Fibroblast of lung (primary cell): ENCODE data around the gene ELAVL2. TPM values are rescaled to one million over a fixed set of nuclear protein-coding genes. Genes with fewer than 3 reads are reported as not detected.

ENCODE experiments used
- DNase-seq, 2 donors: peaks; one replicate each; pipeline versions ENCODE4 v3.0.0 to v3.0.0-alpha.2; 2010; ENCODE audit warnings: low read depth in 2 of 2
- H2AFZ ChIP-seq: 2 replicates; pipeline ENCODE4 v1.5.1; 2012; ENCODE audit warnings: low read length, control low read depth, inconsistent platforms
- H3K27ac ChIP-seq: 2 replicates; pipeline ENCODE4 v1.5.1; 2011; ENCODE audit warnings: low read length, control low read depth; ENCODE audit not compliant: insufficient read depth
- H3K27me3 ChIP-seq: 2 replicates; pipeline ENCODE4 v1.5.1; 2011; ENCODE audit warnings: mild to moderate bottlenecking, low read length; ENCODE audit not compliant: control insufficient read depth, insufficient read depth
- H3K36me3 ChIP-seq: 2 replicates; pipeline ENCODE4 v1.5.1; 2011; ENCODE audit warnings: low read length; ENCODE audit not compliant: control insufficient read depth, insufficient read depth
- H3K4me1 ChIP-seq: 2 replicates; pipeline ENCODE4 v1.5.1; 2011; ENCODE audit warnings: low read length; ENCODE audit not compliant: control insufficient read depth, insufficient read depth; ENCODE audit errors: extremely low read depth
- H3K4me2 ChIP-seq: 2 replicates; pipeline ENCODE4 v1.5.1; 2011; ENCODE audit warnings: low read length, control low read depth; ENCODE audit not compliant: insufficient read depth; ENCODE audit errors: extremely low read depth
- H3K4me3 ChIP-seq, 4 experiments: fragments of 200-600 bp in 1 of 4; sonication (generic) in 1 of 4; replicated peaks in 1 of 4; 2 replicates each; pipeline ENCODE4 v1.5.1; 2011 to 2016; ENCODE audit warnings: low read length in 4 of 4, low read depth in 3 of 4, mild to moderate bottlenecking in 3 of 4, control low read depth in 2 of 4, inconsistent platforms in 1 of 4, mixed read lengths in 1 of 4; ENCODE audit not compliant: insufficient read depth in 1 of 4; ENCODE audit errors: control extremely low read depth in 1 of 4
- H3K79me2 ChIP-seq: 2 replicates; pipeline ENCODE4 v1.5.1; 2012; ENCODE audit warnings: mild to moderate bottlenecking, low read length, inconsistent platforms; ENCODE audit not compliant: control insufficient read depth, insufficient read depth
- H3K9ac ChIP-seq: 2 replicates; pipeline ENCODE4 v1.5.1; 2011; ENCODE audit warnings: mild to moderate bottlenecking, low read length, control low read depth; ENCODE audit not compliant: insufficient read depth
- H3K9me3 ChIP-seq: 2 replicates; pipeline ENCODE4 v1.5.1; 2012; ENCODE audit warnings: low read depth, low read length; ENCODE audit not compliant: control insufficient read depth, insufficient read depth
- H4K20me1 ChIP-seq: 2 replicates; pipeline ENCODE4 v1.5.1; 2011; ENCODE audit warnings: low read length; ENCODE audit not compliant: control insufficient read depth, insufficient read depth; ENCODE audit errors: extremely low read depth
- EZH2 ChIP-seq: IDR thresholded peaks from 2 replicates; pipeline ENCODE4 v1.5.1; 2012; ENCODE audit warnings: low read length, control low read depth, mild to moderate bottlenecking; ENCODE audit errors: missing control alignments
- polyA plus RNA-seq, 2 donors: library from polyadenylated mRNA; depleted of rRNA in 1 of 2; stranded (reverse) in 1 of 2; unstranded in 1 of 2; fragments of >200 nt; gene quantifications; 2 replicates each; pipeline ENCODE4 v1.2.1, GENCODE V29; 2011 to 2012; ENCODE audit warnings: missing spikeins in 1 of 2
- total RNA-seq: library from RNA; depleted of rRNA; stranded (reverse); fragments of >200 nt; gene quantifications from 2 replicates; pipeline ENCODE4 v1.2.1, GENCODE V29; 2014
- TF ChIP-seq, protein P1 (sequence below), 2 donors: IDR thresholded peaks in 1 of 2; conservative IDR thresholded peaks in 1 of 2; 1 replicate in 1 of 2; 2 replicates in 1 of 2; pipeline ENCODE4 v1.5.1; 2011 to 2012; ENCODE audit warnings: low read length in 2 of 2, control low read depth in 1 of 2, inconsistent platforms in 1 of 2, low read depth in 1 of 2, mild to moderate bottlenecking in 1 of 2

The ELAVL2 gene
- total and polyA plus RNA-seq, 2 donors (not counting 1 experiment from before 2014, with no cell fraction given) = under 0.01 to 0.03 TPM

GRCh38 chr9:23702311-23702922, 123.6 kb downstream of the ELAVL2 start:
- no peaks in the 10 kb centered on the region for H3K36me3 ChIP-seq
- H3K27ac ChIP-seq = no peak overlapping the region
- H3K9ac ChIP-seq = no peak overlapping the region
- H3K27me3 ChIP-seq = no peaks in the 10 kb centered on the region
- TF ChIP-seq, protein P1, sequence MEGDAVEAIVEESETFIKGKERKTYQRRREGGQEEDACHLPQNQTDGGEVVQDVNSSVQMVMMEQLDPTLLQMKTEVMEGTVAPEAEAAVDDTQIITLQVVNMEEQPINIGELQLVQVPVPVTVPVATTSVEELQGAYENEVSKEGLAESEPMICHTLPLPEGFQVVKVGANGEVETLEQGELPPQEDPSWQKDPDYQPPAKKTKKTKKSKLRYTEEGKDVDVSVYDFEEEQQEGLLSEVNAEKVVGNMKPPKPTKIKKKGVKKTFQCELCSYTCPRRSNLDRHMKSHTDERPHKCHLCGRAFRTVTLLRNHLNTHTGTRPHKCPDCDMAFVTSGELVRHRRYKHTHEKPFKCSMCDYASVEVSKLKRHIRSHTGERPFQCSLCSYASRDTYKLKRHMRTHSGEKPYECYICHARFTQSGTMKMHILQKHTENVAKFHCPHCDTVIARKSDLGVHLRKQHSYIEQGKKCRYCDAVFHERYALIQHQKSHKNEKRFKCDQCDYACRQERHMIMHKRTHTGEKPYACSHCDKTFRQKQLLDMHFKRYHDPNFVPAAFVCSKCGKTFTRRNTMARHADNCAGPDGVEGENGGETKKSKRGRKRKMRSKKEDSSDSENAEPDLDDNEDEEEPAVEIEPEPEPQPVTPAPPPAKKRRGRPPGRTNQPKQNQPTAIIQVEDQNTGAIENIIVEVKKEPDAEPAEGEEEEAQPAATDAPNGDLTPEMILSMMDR (conservative IDR thresholded peaks at IDR 0.05 in 1 of 2, IDR thresholded peaks at IDR 0.05 in 1 of 2; ENCODE audit: low read depth in 1 of 2, low read length in 2 of 2) = no peak
- TF ChIP-seq EZH2 = no peak
- DNase-seq = peak in 1 of 2 donors; percentile 75
- H3K4me1 ChIP-seq = no peaks in the 10 kb centered on the region
- no peak overlapping the region for H3K4me2 ChIP-seq
- H3K4me3 ChIP-seq = no peak overlapping the region
- no peaks in the 10 kb centered on the region for H3K9me3 ChIP-seq
- H4K20me1 ChIP-seq = no peaks in the 10 kb centered on the region
- H2AFZ ChIP-seq = no peak overlapping the region
- H3K79me2 ChIP-seq = no peaks in the 10 kb centered on the region

DNA sequence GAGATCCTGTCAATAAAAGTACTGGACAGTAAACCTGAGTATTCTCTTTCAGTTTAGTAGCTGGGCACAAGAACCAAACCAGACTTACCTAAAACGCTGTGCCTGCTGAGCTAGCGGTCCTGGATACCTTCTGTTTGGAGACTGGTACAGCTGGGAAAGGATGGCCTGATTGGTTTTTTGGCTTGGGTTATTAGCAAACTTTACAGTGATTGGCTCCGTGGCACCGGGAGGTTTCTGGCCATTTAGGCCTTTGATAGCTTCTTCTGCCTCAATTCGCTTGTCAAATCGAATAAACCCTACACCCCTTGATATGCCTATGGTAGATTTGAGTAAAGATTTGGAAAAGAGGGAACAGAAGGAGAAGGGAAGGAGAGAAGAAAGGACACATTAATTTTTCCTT, 124.7 kb downstream of the ELAVL2 start:
- Histone ChIP-seq H3K9me3 (no peaks in the 10 kb centered on the region), H3K79me2 (no peaks in the 10 kb centered on the region), H3K27ac (no peak overlapping the region), H3K4me1 (no peaks in the 10 kb centered on the region), H3K27me3 (no peaks in the 10 kb centered on the region), H4K20me1 (no peaks in the 10 kb centered on the region), H3K9ac (no peak overlapping the region), H2AFZ (no peak overlapping the region), H3K4me3 (no peak overlapping the region), H3K36me3 (no peaks in the 10 kb centered on the region), H3K4me2 (no peak overlapping the region)
- TF ChIP-seq, protein P1 (conservative IDR thresholded peaks at IDR 0.05 in 1 of 2, IDR thresholded peaks at IDR 0.05 in 1 of 2; ENCODE audit: low read depth in 1 of 2, low read length in 2 of 2) = no peak
- no peak for TF ChIP-seq EZH2
- DNase-seq = no peak

DNA sequence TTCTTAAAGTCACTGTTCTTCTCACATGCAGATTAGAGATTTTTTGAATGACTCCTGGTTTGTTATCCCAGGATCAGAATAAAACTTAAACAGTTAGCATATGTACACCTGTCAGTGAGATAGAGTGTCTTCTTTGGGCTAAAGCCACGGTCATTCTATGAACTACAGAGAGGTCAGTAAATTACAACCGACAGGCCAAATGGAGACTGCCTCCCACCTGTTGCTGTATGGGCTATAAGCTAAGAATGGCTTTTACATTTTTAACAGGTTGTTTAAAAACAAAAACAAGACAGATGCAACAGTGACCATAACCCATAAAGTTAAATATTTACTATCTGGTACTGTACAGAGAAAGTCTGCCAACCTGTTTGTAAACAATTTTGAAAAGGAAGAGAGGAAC, 125.7 kb downstream of the ELAVL2 start:
- no peak for DNase-seq
- Histone ChIP-seq H3K4me3 (no peak overlapping the region), H3K4me1 (no peaks in the 10 kb centered on the region), H4K20me1 (no peaks in the 10 kb centered on the region), H3K79me2 (no peaks in the 10 kb centered on the region), H3K9me3 (no peaks in the 10 kb centered on the region), H3K36me3 (no peaks in the 10 kb centered on the region), H3K27ac (no peak overlapping the region), H3K4me2 (no peak overlapping the region), H3K9ac (no peak overlapping the region), H2AFZ (no peak overlapping the region), H3K27me3 (no peaks in the 10 kb centered on the region)
- TF ChIP-seq EZH2 = no peak
- TF ChIP-seq, protein P1 (conservative IDR thresholded peaks at IDR 0.05 in 1 of 2, IDR thresholded peaks at IDR 0.05 in 1 of 2; ENCODE audit: low read depth in 1 of 2, low read length in 2 of 2) = no peak
